Measurements from ENCODE around the gene GATA2.

GATA2 gene

GRCh38 chr3:128502712-128503111 lies 9.7 kb upstream of the GATA2 start:
- DNase-seq (ENCODE audit: low spot score): no peak

GRCh38 chr3:128501431-128501830 lies 8.4 kb upstream of the GATA2 start:
- no peak for DNase-seq (ENCODE audit: low spot score)

GRCh38 chr3:128500556-128500955 lies 7.6 kb upstream of the GATA2 start:
- DNase-seq (ENCODE audit: low spot score): no peak

GRCh38 chr3:128499724-128500275 lies 6.8 kb upstream of the GATA2 start:
- DNase-seq (ENCODE audit: low spot score): no peak

- no peak for DNase-seq (ENCODE audit: low spot score)
Observed at GRCh38 chr3:128498901-128499530, 6.0 kb upstream of the GATA2 start.

GRCh38 chr3:128498127-128498626 lies 5.2 kb upstream of the GATA2 start:
- DNase-seq (ENCODE audit: low spot score): no peak

- DNase-seq (ENCODE audit: low spot score): peak; percentile 44
Observed at GRCh38 chr3:128497305-128498126, 4.5 kb upstream of the GATA2 start.

- DNase-seq (ENCODE audit: low spot score): no peak
Observed at GRCh38 chr3:128496602-128497304, 3.8 kb upstream of the GATA2 start.

GRCh38 chr3:128496019-128496601 lies 3.1 kb upstream of the GATA2 start:
- DNase-seq (ENCODE audit: low spot score): no peak

- no peak for DNase-seq (ENCODE audit: low spot score)
Observed at GRCh38 chr3:128495435-128495970, 2.5 kb upstream of the GATA2 start.

GRCh38 chr3:128494367-128494650 lies 1.3 kb upstream of the GATA2 start:
- no peak for DNase-seq (ENCODE audit: low spot score)

GRCh38 chr3:128493570-128494366 lies 767 bp upstream of the GATA2 start:
- DNase-seq (ENCODE audit: low spot score): no peak

GRCh38 chr3:128491941-128492670 lies 895 bp downstream of the GATA2 start:
- no peak for DNase-seq (ENCODE audit: low spot score)

GRCh38 chr3:128491691-128491940 lies 1.4 kb downstream of the GATA2 start:
- DNase-seq (ENCODE audit: low spot score): no peak

- no peak for DNase-seq (ENCODE audit: low spot score)
Observed at GRCh38 chr3:128490915-128491690, 1.9 kb downstream of the GATA2 start.

GRCh38 chr3:128490650-128490914 lies 2.4 kb downstream of the GATA2 start:
- no peak for DNase-seq (ENCODE audit: low spot score)

GRCh38 chr3:128489927-128490649 lies 2.9 kb downstream of the GATA2 start:
- no peak for DNase-seq (ENCODE audit: low spot score)

- DNase-seq (ENCODE audit: low spot score): no peak
Observed at GRCh38 chr3:128489674-128489926, 3.4 kb downstream of the GATA2 start.

GRCh38 chr3:128488991-128489673 lies 3.9 kb downstream of the GATA2 start:
- DNase-seq (ENCODE audit: low spot score): no peak

Measured in CD4-positive, alpha-beta T cell treated with Interleukin-6 at 100 ng/mL for 8 hours (primary cell).